ENCODE data around the gene CDC20B. TPM values are rescaled to one million over a fixed set of nuclear protein-coding genes. Genes with fewer than 3 reads are reported as not detected.

CDC20B gene
- total and polyA plus RNA-seq, 2 of the 8 experiments (the other 6 are each of a cell fraction or from before 2014, with no cell fraction given), result 0.06 TPM; not detected in 1

- H3K14ac ChIP-seq (ENCODE audit: insufficient read length), result no peak overlapping the region
- no peak overlapping the region for H2BK12ac ChIP-seq (ENCODE audit: low read depth, low read length)
- no peaks in the 10 kb centered on the region for H4K20me1 ChIP-seq (replicated peaks in 1 of 2; ENCODE audit: control insufficient read depth in 1 of 2, insufficient read depth in 2 of 2, low read length in 2 of 2)
- H3K9me3 ChIP-seq (ENCODE audit: insufficient read depth in 2 of 2, low read depth in 1 of 2, low read length in 1 of 2), result no peaks in the 10 kb centered on the region
- no peak overlapping the region for H3K4me3 ChIP-seq (ENCODE audit: extremely low read depth in 1 of 4, insufficient read depth in 2 of 4, low read depth in 3 of 4, low read length in 4 of 4)
- WGBS, 2 experiments (ENCODE audit: extremely low coverage in 1 of 2, insufficient coverage in 1 of 2, insufficient read length in 1 of 2, insufficient replicate concordance in 2 of 2, low coverage in 1 of 2, low lambda C conversion rate in 2 of 2, missing lambda C conversion rate in 1 of 2), result 78% methylated on average over 6 of the region's 6 CpGs; no CpG with 5 or more reads in 1 of the 2 experiments
- H2BK120ac ChIP-seq (replicated peaks; ENCODE audit: low read depth, low read length), result no peak overlapping the region
- no peak overlapping the region for H2AFZ ChIP-seq (ENCODE audit: low read length)
- H3K56ac ChIP-seq (replicated peaks; ENCODE audit: insufficient read length, low read depth, low read length), result no peak overlapping the region
- peaks cover 0 to 6% (median 3%) of the 10 kb centered on the region in 4 experiments; a peak in 3 of 7 replicates for H3K27me3 ChIP-seq (replicated peaks in 1 of 4; ENCODE audit: control insufficient read depth in 3 of 4, extremely low read depth in 1 of 4, insufficient read depth in 3 of 4, low read length in 3 of 4)
- CTCF ChIA-PET (ENCODE audit: partially characterized antibody), result interaction anchor here (0.8 to 3.5 kb wide), 7 partner anchors 12 to 31 kb away, joined by 3 to 12 read pairs (median 4); no protein-coding TSS in a partner anchor
- H3K4me2 ChIP-seq (ENCODE audit: insufficient read depth in 1 of 2, low read depth in 2 of 2, low read length in 2 of 2), result no peak overlapping the region
- H3K4me1 ChIP-seq (replicated peaks in 1 of 4; ENCODE audit: control insufficient read depth in 3 of 4, insufficient read depth in 4 of 4, low read length in 3 of 4), result no peaks in the 10 kb centered on the region
- no peak overlapping the region for H3K27ac ChIP-seq (ENCODE audit: low read depth, low read length)
- H2AK5ac ChIP-seq (ENCODE audit: low read depth, low read length), result no peak overlapping the region
- no peaks in the 10 kb centered on the region for H3K79me1 ChIP-seq (ENCODE audit: low read depth, low read length)
- no peak overlapping the region for H4K8ac ChIP-seq (ENCODE audit: extremely low read depth, insufficient read depth, low read length)
- no peak overlapping the region for H2BK20ac ChIP-seq (ENCODE audit: low read length)
- no peak overlapping the region for H4K91ac ChIP-seq (replicated peaks; ENCODE audit: insufficient read length, low read length)
- H4K5ac ChIP-seq (ENCODE audit: insufficient read length, low read depth, low read length), result no peak overlapping the region
- H3K4ac ChIP-seq (replicated peaks; ENCODE audit: insufficient read length, low read depth, low read length), result no peak overlapping the region
- no peaks in the 10 kb centered on the region for H3K36me3 ChIP-seq (ENCODE audit: control insufficient read depth in 2 of 4, insufficient read depth in 4 of 4, low read length in 3 of 4)
- DNase-seq (ENCODE audit: low read depth in 1 of 2, low spot score in 2 of 2), result no peak
- no peak overlapping the region for H3K23ac ChIP-seq (ENCODE audit: insufficient read length)
- POLR2A ChIA-PET (ENCODE audit: partially characterized antibody), result no interaction called here
- FAIRE-seq, result no peak
- H3K23me2 ChIP-seq (ENCODE audit: low read depth, low read length), result no peaks in the 10 kb centered on the region
- no peak overlapping the region for H2BK5ac ChIP-seq (ENCODE audit: low read depth, low read length)
- peak overlapping the region in 1 of 4 experiments; percentile 59; a peak in 1 of 7 replicates for H3K9ac ChIP-seq (replicated peaks in 1 of 4; ENCODE audit: extremely low read depth in 1 of 4, low read depth in 3 of 4, low read length in 3 of 4)
- H2BK15ac ChIP-seq (ENCODE audit: low read length), result no peak overlapping the region
- no peaks in the 10 kb centered on the region for H3K79me2 ChIP-seq (ENCODE audit: control insufficient read depth in 1 of 2, insufficient read depth in 2 of 2, low read length in 2 of 2)
- H3K18ac ChIP-seq (ENCODE audit: extremely low read depth, low read length), result no peak overlapping the region
- TF ChIP-seq KDM5A (IDR thresholded peaks at IDR 0.05; ENCODE audit: low read length) (no peak), ZNF274 (IDR thresholded peaks at IDR 0.05; ENCODE audit: borderline replicate concordance, extremely low read depth, low read length) (no peak), SUZ12 (IDR thresholded peaks at IDR 0.05; ENCODE audit: low read length) (no peak)
Observed at GRCh38 chr5:55188656-55189540, 15.9 kb upstream of the CDC20B start.

All from H1 (cell line).